ENCODE measurements around the gene DNAJC16. TPM values are rescaled to one million over a fixed set of nuclear protein-coding genes. Genes with fewer than 3 reads are reported as not detected.

Gene DNAJC16
- total and polyA plus RNA-seq, 9 of the 15 experiments (the other 6 are each of a cell fraction or from before 2014, with no cell fraction given): 6.9 to 16.8 (median 12.8) TPM

GRCh38 chr1:15523104-15524020, 3.3 kb upstream of the DNAJC16 start (continued):
- TF ChIP-seq CEBPZ (IDR thresholded peaks at IDR 0.05; ENCODE audit: borderline replicate concordance, low read depth, low read length): no peak
- peak; percentile 34; the same call in 1 of the 2 replicates for TF ChIP-seq L3MBTL2 (IDR thresholded peaks at IDR 0.05)
- no peak for TF ChIP-seq KDM4B (IDR thresholded peaks at IDR 0.05; ENCODE audit: borderline replicate concordance in 2 of 2, low read depth in 1 of 2)
- TF ChIP-seq PML (IDR thresholded peaks at IDR 0.05; ENCODE audit: low read length): 0 out of 2 replicates have a peak, but pooled peaks have one; percentile 53
- TF ChIP-seq KHSRP (IDR thresholded peaks at IDR 0.05): no peak
- TF ChIP-seq RREB1 (CRISPR knock-in tag; IDR thresholded peaks at IDR 0.05): 0 out of 2 replicates have a peak, but pooled peaks have one; percentile 61
- no peak for TF ChIP-seq ZNF445 (CRISPR knock-in tag; IDR thresholded peaks at IDR 0.05; ENCODE audit: low read depth)
- 0 out of 4 replicates have a peak, but pooled peaks of 1 of the 2 experiments have one; percentile 22 for TF ChIP-seq SRF (CRISPR knock-in tag; IDR thresholded peaks at IDR 0.05)
- TF ChIP-seq MXI1 (IDR thresholded peaks at IDR 0.05; ENCODE audit: low read depth, low read length): no peak
- peak; percentile 46; the same call in 1 of the 2 replicates for TF ChIP-seq NBN (IDR thresholded peaks at IDR 0.05; ENCODE audit: low read depth)
- 0 out of 2 replicates have a peak, but pooled peaks have one; percentile 52 for TF ChIP-seq GATAD2A (IDR thresholded peaks at IDR 0.05)
- TF ChIP-seq ZNF408 (CRISPR knock-in tag; IDR thresholded peaks at IDR 0.05; ENCODE audit: low read depth): no peak
- TF ChIP-seq ZNF512 (tag; IDR thresholded peaks at IDR 0.05): 0 out of 2 replicates have a peak, but pooled peaks have one; percentile 37
- 0 out of 2 replicates have a peak, but pooled peaks have one; percentile 15 for TF ChIP-seq SMARCA4 (IDR thresholded peaks at IDR 0.05)
- 0 out of 2 replicates have a peak, but pooled peaks have one; percentile 33 for TF ChIP-seq CXXC5 (CRISPR knock-in tag; IDR thresholded peaks at IDR 0.05)

Data from K562 (cell line).